Brain microvascular endothelial cell (primary cell): ENCODE data around the gene B4GALNT4.

Source experiments
- DNase-seq: peaks from one replicate; pipeline ENCODE4 v3.0.0-alpha.2; 2020
- H3K27ac ChIP-seq: fragments of 250-450 bp; sonication (Bioruptor Pico); 2 replicates; pipeline ENCODE4 v1.5.1; 2020; ENCODE audit warnings: mild to moderate bottlenecking, moderate library complexity
- H3K27me3 ChIP-seq: fragments of 250-450 bp; sonication (Bioruptor Pico); replicated peaks from 2 replicates; pipeline ENCODE4 v1.5.1; 2020; ENCODE audit warnings: mild to moderate bottlenecking
- H3K36me3 ChIP-seq: fragments of 250-450 bp; sonication (Bioruptor Pico); replicated peaks from 2 replicates; pipeline ENCODE4 v1.5.1; 2020; ENCODE audit warnings: mild to moderate bottlenecking
- H3K4me3 ChIP-seq: 2 replicates; pipeline ENCODE4 v1.5.1; 2011; ENCODE audit warnings: low read depth, mild to moderate bottlenecking, control low read depth, low read length, moderate library complexity
- in situ Hi-C: cut with HindIII; loops from 2 replicates; pipeline ENCODE4 v1.10.0; 2017; ENCODE audit warnings: low sequenced_read_pairs, low pct_ligation_motif_present
- TF ChIP-seq, protein P1 (sequence below): IDR thresholded peaks from 2 replicates; pipeline ENCODE4 v1.5.1; 2011; ENCODE audit warnings: low read depth, mild to moderate bottlenecking, moderate library complexity, low read length, control low read depth, inconsistent platforms; ENCODE audit errors: missing control alignments

Gene B4GALNT4

DNA sequence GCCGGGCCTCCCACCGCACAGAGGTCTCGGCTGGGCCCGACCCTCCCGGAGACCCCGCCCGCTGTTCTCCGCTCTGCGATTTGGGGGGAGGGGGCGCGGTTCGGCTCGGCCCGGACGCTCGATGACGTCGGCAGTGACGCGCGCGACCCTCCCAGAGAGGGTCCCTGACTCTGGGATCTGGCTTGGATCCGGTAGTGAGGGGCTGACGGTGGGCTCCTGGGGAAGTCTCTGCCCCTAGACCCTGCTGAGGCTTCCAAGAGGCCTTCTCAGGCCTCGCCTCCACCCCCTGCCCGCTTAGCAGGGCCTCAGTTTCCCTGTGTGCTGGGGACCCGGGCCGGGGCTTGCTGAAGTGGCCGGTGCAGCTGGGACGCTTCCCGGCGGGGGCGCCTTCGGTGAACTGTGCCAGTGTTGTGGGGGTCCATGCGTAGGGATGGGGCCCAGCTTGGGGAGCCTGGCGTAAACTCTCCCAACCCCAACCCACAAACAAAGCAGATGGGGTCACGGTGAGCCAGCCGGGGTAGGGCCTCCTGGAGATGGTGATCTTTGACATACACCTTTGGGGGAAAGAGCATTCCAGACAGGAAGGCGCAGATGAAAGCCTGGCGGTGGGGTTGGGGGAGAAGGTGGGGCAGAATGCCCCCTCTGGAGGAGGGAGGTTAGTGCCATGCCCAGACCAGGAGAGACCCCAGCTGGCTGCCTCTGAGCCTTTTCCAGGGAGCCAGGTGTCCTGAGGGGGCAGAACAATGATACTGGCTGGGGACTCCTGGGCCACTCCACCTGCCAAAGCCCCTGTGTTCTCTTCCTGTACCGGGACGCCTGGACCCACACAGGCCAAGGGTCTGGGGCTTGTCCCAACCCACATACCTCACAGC is 1.0 kb downstream of the B4GALNT4 start:
- DNase-seq: no peak
- Histone ChIP-seq H3K4me3 (peak overlapping the region; percentile 27), H3K27me3 (peaks cover 30% of the 10 kb centered on the region), H3K27ac (no peak overlapping the region), H3K36me3 (no peaks in the 10 kb centered on the region)
- TF ChIP-seq, protein P1, sequence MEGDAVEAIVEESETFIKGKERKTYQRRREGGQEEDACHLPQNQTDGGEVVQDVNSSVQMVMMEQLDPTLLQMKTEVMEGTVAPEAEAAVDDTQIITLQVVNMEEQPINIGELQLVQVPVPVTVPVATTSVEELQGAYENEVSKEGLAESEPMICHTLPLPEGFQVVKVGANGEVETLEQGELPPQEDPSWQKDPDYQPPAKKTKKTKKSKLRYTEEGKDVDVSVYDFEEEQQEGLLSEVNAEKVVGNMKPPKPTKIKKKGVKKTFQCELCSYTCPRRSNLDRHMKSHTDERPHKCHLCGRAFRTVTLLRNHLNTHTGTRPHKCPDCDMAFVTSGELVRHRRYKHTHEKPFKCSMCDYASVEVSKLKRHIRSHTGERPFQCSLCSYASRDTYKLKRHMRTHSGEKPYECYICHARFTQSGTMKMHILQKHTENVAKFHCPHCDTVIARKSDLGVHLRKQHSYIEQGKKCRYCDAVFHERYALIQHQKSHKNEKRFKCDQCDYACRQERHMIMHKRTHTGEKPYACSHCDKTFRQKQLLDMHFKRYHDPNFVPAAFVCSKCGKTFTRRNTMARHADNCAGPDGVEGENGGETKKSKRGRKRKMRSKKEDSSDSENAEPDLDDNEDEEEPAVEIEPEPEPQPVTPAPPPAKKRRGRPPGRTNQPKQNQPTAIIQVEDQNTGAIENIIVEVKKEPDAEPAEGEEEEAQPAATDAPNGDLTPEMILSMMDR: no peak
- in situ Hi-C loops: no loop called here

DNA sequence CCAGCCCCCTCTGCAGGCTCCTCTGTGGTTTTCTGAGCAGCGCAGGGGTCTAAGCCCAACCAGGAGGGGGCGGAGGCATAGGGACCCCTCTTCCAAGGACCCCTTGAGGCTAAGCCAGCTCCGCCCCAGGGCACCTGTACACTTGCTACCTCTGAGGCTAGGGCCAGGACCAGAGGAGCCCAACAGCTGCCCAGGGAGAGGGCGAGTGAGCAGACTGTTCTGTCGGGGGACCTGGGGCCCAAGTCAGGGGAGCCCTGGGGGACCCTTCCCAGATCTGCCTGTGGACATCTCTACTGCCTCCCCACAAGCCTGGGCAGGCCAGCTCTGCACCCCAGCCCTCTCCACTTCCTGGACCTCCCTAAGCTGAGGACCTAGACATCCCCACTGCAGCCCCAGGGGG is 1.8 kb downstream of the B4GALNT4 start:
- TF ChIP-seq, protein P1: no peak
- Histone ChIP-seq H3K4me3 (no peak overlapping the region), H3K27ac (no peak overlapping the region), H3K36me3 (no peaks in the 10 kb centered on the region), H3K27me3 (peaks cover 30% of the 10 kb centered on the region)
- no peak for DNase-seq
- in situ Hi-C loops: no loop called here

DNA sequence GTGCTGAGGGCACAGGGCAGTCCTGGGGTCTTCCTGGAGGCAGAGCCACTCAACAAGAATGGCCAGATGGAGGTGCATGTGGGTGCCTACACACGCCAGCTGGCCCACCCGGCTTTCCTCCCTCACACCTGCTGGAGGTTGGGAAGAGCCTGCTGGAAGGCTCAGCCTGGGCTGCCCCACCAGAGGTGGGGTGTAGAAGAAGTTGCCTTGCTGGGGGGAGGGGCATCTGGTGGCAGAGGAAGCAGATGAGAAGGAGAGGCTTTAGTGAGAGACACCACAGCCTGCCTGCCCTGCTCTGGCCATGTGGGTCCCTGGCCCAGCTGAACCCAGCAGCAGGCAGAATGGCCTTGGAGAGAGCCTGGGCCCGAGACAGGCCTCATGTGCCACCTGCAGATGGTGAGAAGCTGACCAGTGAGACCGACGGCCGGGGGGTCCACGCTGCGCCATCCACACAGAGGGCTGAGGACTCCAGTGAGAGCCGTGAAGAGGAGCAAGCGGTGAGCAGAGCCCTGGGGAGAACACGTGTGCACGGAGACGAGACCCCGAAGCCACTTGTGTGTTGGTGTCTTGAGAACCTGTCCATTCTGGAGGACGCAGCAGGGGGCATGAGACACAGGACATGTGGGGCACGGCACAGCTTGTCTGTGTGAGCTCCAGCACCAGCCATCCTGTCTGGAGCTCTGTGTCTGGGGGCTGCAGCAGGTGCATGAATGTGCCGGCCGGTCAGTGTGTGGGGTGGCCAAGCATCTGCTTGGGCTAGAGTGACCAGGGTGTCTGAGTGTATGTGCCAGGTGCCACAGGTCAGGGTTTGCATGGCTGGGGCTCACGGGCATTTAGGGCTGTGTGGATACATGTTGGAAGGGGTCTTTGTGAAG is 2.7 kb downstream of the B4GALNT4 start:
- no peak overlapping the region for H3K27ac ChIP-seq
- TF ChIP-seq, protein P1: no peak
- in situ Hi-C loops: no loop called here
- H3K27me3 ChIP-seq: peaks cover 24% of the 10 kb centered on the region
- no peak for DNase-seq
- H3K4me3 ChIP-seq: no peak overlapping the region
- no peaks in the 10 kb centered on the region for H3K36me3 ChIP-seq

DNA sequence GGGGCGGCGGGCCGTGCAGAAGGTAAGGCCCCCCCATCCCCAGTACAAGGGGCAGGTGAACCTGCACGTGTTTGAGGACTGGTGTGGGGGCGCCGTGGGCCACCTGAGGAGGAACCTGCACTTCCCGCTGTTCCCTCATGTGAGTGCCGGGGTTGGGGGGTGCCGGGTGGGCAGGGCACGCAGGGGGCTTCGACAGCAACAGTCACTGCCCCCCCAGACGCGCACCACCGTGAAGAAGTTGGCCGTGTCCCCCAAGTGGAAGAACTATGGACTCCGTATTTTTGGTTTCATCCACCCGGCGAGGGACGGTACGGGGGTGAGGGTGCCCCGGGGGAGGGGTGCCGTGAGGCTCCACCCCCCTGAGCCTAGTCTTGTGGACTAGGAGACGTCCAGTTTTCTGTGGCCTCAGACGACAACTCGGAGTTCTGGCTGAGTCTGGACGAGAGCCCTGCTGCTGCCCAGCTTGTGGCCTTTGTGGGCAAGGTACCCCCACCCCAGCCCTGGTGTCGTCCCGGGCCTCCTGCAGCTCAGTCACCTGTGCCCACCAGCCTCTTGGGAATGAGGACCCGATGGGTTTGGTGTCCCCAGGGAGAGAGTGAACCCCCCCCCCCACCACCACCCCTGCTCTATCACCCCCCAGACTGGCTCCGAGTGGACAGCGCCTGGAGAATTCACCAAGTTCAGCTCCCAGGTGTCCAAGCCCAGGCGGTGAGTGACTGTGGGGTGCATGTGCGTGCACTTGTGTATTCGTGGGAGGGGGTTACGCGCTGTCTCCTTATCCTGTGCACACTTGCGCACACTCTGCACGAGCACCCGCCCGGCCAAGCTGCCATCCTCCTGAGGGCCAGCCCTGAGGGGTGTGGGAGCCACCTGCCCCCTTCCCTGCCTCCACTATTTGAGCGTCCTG is 3.8 kb downstream of the B4GALNT4 start:
- no peak overlapping the region for H3K4me3 ChIP-seq
- in situ Hi-C loops: no loop called here
- H3K36me3 ChIP-seq: no peaks in the 10 kb centered on the region
- no peak overlapping the region for H3K27ac ChIP-seq
- TF ChIP-seq, protein P1: no peak
- no peak for DNase-seq
- peaks cover 13% of the 10 kb centered on the region for H3K27me3 ChIP-seq

DNA sequence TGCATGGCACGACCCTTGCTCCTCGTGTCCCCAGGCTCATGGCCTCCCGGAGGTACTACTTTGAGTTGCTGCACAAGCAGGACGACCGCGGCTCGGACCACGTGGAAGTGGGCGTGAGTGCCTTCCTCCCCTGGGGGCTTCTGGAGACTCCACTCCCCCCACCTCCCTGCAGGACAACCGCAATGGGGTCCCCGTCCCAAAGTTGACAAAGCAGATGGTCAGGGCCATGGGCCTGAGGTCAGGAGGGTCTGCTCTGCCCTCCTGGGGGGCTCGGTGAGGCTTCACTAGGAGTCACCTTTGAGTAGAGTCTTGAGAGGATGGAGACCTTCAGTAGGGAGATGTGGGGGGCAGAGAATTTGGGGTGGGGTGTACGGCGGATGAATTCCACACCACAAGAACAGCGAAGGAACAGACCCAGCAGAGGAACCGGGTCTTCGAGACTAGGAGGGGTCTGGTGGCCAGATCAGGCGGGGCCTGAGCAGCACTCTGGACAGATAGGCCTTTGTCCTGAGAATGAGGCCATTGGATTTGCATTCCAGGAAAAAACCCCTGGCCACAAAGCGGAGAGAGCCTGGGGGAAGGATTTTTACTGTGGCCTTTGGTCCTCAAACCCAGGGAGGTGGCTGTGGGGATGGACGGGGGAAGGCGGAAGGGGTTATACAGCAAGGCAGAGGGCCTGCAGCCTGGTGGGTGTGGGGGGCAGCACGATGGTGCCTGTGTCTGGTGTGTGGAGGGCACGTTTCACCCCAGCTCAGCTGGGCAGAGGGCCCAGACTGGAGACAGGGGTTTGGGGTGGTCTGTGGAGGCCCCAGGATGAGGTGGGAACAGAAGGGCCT is 4.6 kb downstream of the B4GALNT4 start:
- no peak overlapping the region for H3K4me3 ChIP-seq
- in situ Hi-C loops: no loop called here
- DNase-seq: no peak
- peaks cover 7% of the 10 kb centered on the region for H3K27me3 ChIP-seq
- H3K36me3 ChIP-seq: no peaks in the 10 kb centered on the region
- TF ChIP-seq, protein P1: no peak
- H3K27ac ChIP-seq: no peak overlapping the region
